HG02678 (cell line): Measurements from ENCODE around the gene SIX3.
A peak's percentile ranks its signal among the peaks of the same experiment; 100 is the strongest.

ENCODE experiments used
- ATAC-seq: cut with Tn5 transposase; IDR thresholded peaks from one replicate; pipeline ENCODE4 v1.9.1; 2021; ENCODE audit warnings: mild to moderate bottlenecking, moderate library complexity; ENCODE audit not compliant: unreplicated experiment

Gene SIX3

GRCh38 chr2:44954889-44955592, 13.5 kb downstream of the SIX3 start:
- ATAC-seq: peak; percentile 2

- ATAC-seq: peak; percentile 71
Measured at GRCh38 chr2:44955593-44956392, 14.3 kb downstream of the SIX3 start.

DNA sequence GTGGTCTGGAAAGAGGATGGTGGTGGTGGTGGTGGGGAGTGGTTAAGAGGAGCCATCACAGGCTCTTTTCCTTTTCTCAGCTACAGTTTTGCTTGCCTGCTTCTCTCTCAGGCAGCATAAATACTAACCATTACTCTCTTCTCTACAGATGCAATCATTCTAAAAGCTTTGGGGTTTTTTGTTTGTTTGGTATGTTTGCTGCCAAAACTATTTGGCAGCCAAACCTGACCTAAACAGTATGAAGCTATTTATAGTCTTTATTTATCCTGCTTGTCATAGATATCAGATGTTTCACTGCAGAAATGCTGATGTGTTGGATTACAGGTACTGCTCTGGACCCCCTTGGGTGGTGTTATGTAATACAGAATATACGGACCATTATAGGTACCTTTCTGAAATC, 15.3 kb downstream of the SIX3 start:
- no peak for ATAC-seq

- no peak for ATAC-seq
Measured at GRCh38 chr2:44957656-44958327, 16.3 kb downstream of the SIX3 start.

- no peak for ATAC-seq
Measured at GRCh38 chr2:44959855-44960254, 18.4 kb downstream of the SIX3 start.

DNA sequence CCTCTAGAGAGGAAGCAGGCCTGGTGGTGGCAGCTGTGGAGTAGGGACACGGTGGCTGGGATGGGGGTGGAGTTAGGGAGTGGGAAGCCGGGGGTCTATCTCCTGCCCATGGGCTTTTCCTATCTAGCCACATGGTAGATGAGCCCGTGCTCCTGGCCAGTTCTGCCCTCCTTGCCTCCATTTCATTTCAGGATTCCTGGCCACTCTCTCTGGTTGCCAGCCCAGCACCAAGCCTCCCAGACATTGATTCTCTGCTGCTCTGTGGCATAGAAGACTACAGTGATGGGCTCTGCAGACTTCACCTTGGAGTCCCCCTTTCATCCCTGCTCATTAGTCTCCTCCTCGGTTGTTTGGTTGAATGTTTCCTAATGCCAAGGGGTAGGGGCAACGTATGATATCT, 19.4 kb downstream of the SIX3 start:
- no peak for ATAC-seq

DNA sequence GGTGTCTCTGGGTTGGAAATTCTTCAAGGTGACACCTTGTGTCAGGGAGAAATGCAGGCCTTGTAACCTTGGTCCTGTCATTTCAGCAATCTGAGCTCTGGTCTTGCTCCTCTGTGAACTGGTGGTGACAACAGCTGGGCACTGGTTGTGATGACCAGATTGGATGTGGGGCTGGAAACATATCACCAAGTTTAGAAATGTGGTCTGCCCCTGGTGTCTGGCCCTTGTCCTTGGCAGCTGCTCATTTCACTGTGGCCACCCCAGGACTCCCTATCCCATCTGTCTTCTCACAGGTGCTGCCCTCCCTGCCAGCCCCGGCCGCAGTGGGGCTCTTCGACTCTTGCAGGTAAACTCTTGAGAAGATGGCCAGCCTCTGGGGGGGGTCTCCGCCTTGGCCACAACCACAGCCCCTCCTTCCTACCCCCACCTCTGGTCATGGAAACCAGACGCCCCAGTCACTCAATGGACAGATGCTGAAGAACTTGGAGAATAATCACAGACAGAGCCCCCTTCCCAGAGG, 20.7 kb downstream of the SIX3 start:
- no peak for ATAC-seq

DNA sequence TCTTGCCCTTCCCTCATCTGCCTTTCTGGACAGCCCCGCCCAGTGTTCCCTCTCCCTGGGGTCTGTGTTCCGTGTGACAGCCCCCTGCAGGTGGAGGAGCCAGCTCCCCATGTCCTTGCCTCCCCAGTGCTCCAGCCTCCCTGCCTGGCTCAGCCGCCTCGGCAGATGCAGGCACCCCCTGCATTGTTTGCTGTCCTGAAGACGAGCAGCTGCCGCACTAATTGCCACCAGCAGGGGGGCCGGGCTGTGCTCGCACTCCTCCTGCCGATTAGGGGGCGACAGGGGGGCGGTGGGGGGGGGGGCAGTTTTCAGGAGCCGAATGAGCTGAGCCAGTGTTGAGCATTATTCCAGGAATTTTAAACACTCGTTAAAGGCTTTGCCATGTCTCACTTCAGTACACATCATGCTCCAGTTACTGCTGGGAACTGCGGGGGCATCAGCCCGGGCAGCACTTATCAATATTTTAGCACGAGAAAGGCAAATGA, 23.3 kb downstream of the SIX3 start:
- no peak for ATAC-seq

DNA sequence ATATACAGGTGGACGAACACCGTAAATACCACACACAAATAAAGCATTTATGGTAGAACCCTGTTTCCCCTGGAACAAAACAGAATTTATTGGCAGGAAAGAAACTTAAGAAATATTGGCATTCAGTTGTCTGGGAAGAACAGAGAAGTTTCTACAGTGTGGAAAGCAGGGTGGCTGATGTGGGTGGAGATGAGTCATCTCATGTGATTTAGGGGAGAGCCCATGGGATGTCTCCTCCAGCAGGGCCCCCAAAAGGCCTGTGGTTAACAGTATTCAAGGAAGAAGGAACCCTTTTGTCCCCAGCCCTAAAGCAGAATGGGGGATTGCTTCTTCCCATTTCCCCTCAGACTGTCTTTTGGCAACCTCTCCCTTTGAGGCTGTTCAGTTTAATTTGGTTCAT, 24.2 kb downstream of the SIX3 start:
- no peak for ATAC-seq

- ATAC-seq: no peak
Measured at GRCh38 chr2:44967056-44967455, 25.6 kb downstream of the SIX3 start.

GRCh38 chr2:44967727-44968432, 26.4 kb downstream of the SIX3 start:
- ATAC-seq: no peak

DNA sequence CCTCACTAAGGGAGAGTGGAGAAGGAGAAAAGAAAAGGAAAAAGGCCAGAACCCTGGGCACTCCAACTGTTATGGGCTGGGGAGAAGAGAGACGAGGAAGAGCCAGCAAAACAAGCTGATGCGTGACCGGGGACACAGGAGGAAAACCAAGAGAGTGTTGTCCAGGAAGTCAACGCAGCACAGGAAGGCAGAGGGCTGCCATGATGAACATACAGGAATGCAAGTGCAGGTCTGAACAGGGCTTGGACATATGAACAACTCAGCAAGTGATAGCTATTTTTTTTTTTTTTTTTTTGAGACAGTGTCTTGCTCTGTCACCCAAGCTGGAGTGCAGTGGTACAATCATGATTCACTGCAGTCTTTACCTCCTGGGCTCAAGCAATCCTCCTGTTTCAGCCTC, 28.4 kb downstream of the SIX3 start:
- no peak for ATAC-seq

DNA sequence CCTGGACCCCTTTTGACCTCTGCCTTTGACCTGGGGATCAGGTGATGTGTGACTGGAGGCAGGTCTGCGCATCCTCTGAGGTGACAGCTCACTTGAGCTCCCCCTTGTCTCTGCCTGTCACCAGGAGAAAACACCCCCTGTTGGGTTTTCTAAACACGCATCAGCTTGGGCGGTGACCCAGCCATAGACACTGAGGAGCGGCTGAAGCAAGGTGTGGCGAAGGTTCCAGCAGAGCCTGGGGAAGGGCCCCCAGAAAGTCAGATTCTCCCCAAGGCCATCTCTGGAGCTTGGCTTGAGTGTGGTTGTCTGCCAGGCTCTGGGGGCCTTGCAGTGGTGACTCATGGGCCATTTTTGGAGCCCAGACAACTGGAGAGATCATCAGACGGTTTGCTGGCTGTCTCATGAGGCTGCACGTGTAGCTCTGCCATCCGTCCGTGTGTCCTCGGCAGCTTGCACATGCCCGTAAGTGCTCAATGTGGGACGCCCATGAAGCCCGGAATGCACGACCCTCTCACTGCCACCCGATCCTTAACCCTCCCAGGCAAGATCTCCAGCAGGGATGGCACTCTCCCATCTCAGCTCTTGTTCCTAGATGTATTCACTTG, 29.4 kb downstream of the SIX3 start:
- no peak for ATAC-seq

DNA sequence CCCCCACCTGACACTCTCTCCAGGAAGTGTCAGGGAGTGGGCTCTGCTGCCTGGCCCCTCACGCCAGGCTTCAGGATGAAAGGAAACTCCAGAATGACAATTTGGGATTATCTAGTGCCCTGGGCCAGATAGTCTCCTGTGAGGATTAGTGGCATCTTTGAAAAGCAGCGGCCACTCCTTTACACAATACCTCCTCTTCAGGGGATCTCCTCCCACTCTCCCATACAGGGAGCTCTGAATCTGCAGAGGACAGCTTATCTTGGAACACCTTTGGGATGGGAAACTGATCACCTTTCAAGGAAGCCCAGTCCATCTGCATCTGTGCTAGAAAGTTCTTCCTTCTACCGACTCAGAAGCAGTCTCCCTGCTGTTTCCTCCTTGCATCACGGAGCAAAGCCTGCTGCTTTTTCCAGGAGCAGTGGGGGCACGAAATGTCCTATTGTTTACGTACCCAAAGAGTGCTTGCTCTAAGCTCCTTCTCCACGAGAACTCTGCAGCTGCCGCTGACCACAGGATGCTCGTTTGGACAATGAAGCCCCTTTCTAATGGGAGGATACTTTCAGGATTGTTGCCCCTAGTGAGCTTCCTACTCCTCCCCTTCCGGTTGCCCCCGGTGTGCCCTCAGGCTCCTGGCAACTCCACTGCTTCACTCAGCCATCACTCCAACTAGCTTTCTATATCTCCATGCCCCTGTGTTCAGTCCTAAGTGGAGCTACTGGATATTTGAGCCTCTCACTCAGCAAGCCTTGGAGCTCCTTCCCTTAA, 31.5 kb downstream of the SIX3 start:
- no peak for ATAC-seq

DNA sequence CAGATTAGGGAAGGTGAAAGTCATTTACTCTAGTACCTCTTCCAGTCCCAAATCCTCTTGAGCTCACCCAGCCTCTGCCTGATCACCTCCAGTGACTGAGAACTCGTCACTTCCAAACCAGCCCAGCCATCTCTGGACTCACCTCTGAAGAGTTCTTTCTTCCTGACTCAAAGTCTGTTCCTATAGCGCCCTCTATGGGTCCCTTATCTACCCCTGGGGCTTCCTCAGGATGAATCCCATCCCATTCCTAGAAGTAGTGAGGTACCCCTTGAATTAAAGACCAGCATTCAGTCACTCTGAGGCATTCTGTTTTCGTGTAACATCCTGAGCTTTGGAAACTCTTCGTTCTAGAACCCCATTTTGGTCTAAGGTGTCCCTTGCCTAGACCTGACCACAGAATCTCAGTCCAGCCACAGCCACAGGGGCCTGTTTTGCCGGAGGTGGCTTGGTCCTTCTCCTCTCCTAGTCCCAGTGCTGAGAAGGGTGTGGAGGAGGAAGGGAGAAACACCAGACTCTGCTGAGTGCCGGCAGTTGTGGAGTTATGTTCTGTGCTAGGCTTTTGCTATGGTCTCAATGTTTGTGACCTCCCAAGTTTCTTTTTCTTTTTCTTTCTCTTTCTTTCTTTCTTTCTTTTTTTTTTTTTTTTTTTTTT, 32.7 kb downstream of the SIX3 start:
- no peak for ATAC-seq

DNA sequence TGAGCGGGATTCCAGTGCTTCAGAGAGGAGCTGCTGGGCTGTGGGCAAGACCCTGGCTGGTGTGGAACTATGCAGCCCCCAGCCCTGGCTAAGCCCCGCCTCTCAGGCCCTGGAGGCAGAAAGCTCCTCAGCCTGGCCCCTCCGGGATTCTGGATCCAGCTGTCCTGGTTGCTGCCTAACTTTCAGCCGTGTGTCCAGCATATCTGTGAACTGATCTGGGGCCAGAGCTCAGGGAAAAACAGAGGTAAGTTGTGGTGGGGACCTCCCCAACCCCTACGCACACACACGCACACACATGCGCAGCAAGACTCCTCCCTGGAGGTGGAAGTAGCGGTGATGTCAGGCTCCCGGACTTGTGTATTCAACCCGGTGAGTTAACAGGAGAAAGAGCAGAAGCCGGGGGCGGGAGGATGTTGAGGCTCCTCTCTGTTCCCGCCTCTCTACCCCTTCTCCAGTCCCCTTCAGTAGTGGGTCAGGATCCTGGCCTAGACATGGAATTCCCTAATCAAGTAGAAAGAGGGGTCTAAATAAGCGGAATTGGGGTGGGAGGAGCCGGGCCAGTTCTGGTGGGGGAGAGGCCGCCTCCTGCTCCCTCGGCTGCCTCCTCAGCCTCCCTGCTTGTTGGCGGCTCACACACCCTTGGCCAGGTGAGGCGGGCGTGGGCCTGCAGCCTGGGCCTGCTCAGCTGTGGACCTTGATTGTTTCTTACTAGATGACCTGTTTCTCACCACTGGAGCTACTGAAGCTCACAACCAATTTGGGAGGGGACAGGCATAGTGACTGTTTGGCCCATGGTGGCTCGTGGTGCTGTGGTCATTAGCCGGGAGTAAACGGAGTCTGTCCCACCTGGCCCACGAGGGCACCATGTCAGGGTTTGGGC, 34.3 kb downstream of the SIX3 start:
- no peak for ATAC-seq

DNA sequence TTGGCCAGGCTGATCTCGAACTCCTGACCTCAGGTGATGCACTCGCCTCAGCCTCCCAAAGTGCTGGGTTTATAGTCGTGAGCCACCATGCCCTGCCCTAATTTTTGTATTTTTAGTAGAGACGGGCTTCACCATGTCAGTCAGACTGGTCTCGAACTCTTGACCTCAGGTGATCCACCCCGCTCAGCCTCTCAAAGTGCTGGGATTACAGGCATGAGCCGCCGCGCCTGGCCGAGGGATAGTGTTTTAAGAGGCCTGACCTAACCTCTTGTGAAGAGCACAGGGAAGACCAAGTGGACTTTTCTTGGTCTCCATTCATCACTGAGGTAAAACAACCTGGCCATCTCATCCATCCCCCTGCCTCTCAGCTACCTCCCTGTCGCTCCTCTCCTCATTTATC, 38.1 kb downstream of the SIX3 start:
- ATAC-seq: no peak
